CD4-positive, alpha-beta T cell (primary cell): ENCODE data around the gene SLC25A19. TPM values are rescaled to one million over a fixed set of nuclear protein-coding genes. Genes with fewer than 3 reads are reported as not detected.
A peak's percentile ranks its signal among the peaks of the same experiment; 100 is the strongest.
"Not testable (repeated sequence)": the region's sequence is repeated elsewhere in the genome, so short reads cannot be mapped to it uniquely, and the experiment has no call there.

Experiments used
- ATAC-seq: fragments of 200-7000 bp; cut with Tn5 transposase; one replicate; pipeline ENCODE4 v1.10.0; 2022; ENCODE audit warnings: mild to moderate bottlenecking; ENCODE audit not compliant: poor library complexity
- CTCF ChIA-PET: fragments of 350-600 bp; sonication (Branson Sonifier 250); formaldehyde crosslinking; loops from one replicate; lab custom pipeline; 2021; ENCODE audit warnings: antibody characterized with exemption, inconsistent platforms; lab: Charles Lee
- POLR2A ChIA-PET: fragments of 350-600 bp; sonication (Branson Sonifier 250); formaldehyde crosslinking; loops from one replicate; lab custom pipeline; 2021; ENCODE audit warnings: antibody characterized with exemption, inconsistent platforms; lab: Charles Lee
- DNase-seq, 14 experiments: peaks; one replicate each; pipeline ENCODE4 v3.0.0-alpha.2; 2013 to 2020; ENCODE audit warnings: mixed read lengths in 2 of 14
- H3K27ac ChIP-seq, 2 donors: one replicate each; pipeline versions ENCODE4 v1.5.1 to v1.7.0; 2013; ENCODE audit warnings: low read length in 2 of 2, low read depth in 1 of 2, mild to moderate bottlenecking in 1 of 2
- H3K27me3 ChIP-seq, 2 experiments: 1 replicate in 1 of 2; 2 replicates in 1 of 2; pipeline versions ENCODE4 v1.6.1 to v1.7.0; 2013; ENCODE audit warnings: low read length in 2 of 2, control low read depth in 1 of 2, mild to moderate bottlenecking in 1 of 2, moderate library complexity in 1 of 2; ENCODE audit not compliant: insufficient read depth in 2 of 2, control insufficient read depth in 1 of 2
- H3K36me3 ChIP-seq: one replicate; pipeline ENCODE4 v1.6.1; 2013; ENCODE audit warnings: low read length, control low read depth; ENCODE audit not compliant: insufficient read depth
- H3K4me1 ChIP-seq: one replicate; pipeline ENCODE4 v1.6.1; 2013; ENCODE audit warnings: low read length, control low read depth; ENCODE audit not compliant: insufficient read depth
- H3K4me3 ChIP-seq: one replicate; pipeline ENCODE4 v1.5.1; 2013; ENCODE audit warnings: mild to moderate bottlenecking, low read length, moderate library complexity
- H3K9me3 ChIP-seq, 2 experiments: 1 replicate in 1 of 2; 2 replicates in 1 of 2; pipeline versions ENCODE4 v1.6.1 to v1.7.0; 2013; ENCODE audit warnings: low read length in 2 of 2, mild to moderate bottlenecking in 2 of 2, control low read depth in 1 of 2, moderate library complexity in 1 of 2; ENCODE audit not compliant: control insufficient read depth in 1 of 2, insufficient read depth in 1 of 2
- H3K27ac Mint-ChIP-seq: one replicate; pipeline ENCODE4 v1.8.0; 2020; ENCODE audit warnings: mixed read lengths
- H3K27me3 Mint-ChIP-seq: one replicate; pipeline ENCODE4 v1.8.0; 2021; ENCODE audit warnings: mixed read lengths
- H3K36me3 Mint-ChIP-seq: one replicate; pipeline ENCODE4 v1.8.0; 2021; ENCODE audit warnings: low read depth, mixed read lengths
- H3K4me1 Mint-ChIP-seq: one replicate; pipeline ENCODE4 v1.8.0; 2021; ENCODE audit warnings: low read depth, mixed read lengths
- H3K4me3 Mint-ChIP-seq: one replicate; pipeline ENCODE4 v1.8.0; 2020; ENCODE audit warnings: mild to moderate bottlenecking, mixed read lengths
- H3K9me3 Mint-ChIP-seq: one replicate; pipeline ENCODE4 v1.8.0; 2020; ENCODE audit warnings: mixed read lengths
- CTCF ChIP-seq: fragments of 200-600 bp; IDR thresholded peaks from one replicate; pipeline ENCODE4 v1.8.0; 2022; ENCODE audit warnings: antibody characterized with exemption, mild to moderate bottlenecking
- intact Hi-C, 2 experiments: fragments of 100-400 bp; cut with DNase I in 1 of 2; cut with micrococcal nuclease in 1 of 2; formaldehyde crosslinking; loops; one replicate each; pipeline versions ENCODE4 v1.15.1 to v1.9.0; 2023 to 2025; cut with DNase I, micrococcal nuclease
- total RNA-seq, 174 experiments: library from RNA in 2 of 174; stranded (reverse) in 2 of 174; gene quantifications; one replicate each; pipeline ENCODE4 v1.2.3 and lab custom pipeline; 2021 to 2026

Gene SLC25A19
- total RNA-seq, 2 experiments from 2014 or later: 11.1 to 12.0 TPM

- no peak for TF ChIP-seq CTCF
- H3K9me3 Mint-ChIP-seq: no peaks in the 10 kb centered on the region
- Histone ChIP-seq H3K4me3 (peak overlapping the region; percentile 90), H3K4me1 (peaks cover 35% of the 10 kb centered on the region), H3K36me3 (peaks cover 27% of the 10 kb centered on the region), H3K9me3 (no peaks in the 10 kb centered on the region), H3K27me3 (no peaks in the 10 kb centered on the region), H3K27ac (peak overlapping the region; percentile 94 to 96)
- POLR2A ChIA-PET: interaction anchor here (0.6 to 4.3 kb wide), 21 partner anchors 10 to 594 kb away, joined by 3 to 141 read pairs (median 6); partner anchors contain the start of genes FDXR, GRB2, MIF4GD and MRPL58
- peak overlapping the region; percentile 100 for H3K27ac Mint-ChIP-seq
- H3K27me3 Mint-ChIP-seq: no peaks in the 10 kb centered on the region
- H3K4me1 Mint-ChIP-seq: peaks cover 65% of the 10 kb centered on the region
- intact Hi-C loops: loop anchor here (1.0 to 10.0 kb wide), 8 partner anchors 10 to 494 kb away; partner anchors contain the start of genes FDXR (in 1 of the 2), GRB2 (in 1 of the 2) and SLC25A19 (in 1 of the 2)
- peak overlapping the region; percentile 100 for H3K4me3 Mint-ChIP-seq
- H3K36me3 Mint-ChIP-seq: peaks cover 41% of the 10 kb centered on the region
- CTCF ChIA-PET: interaction anchor here (0.6 to 4.1 kb wide), 11 partner anchors 9 to 366 kb away, joined by 3 to 83 read pairs (median 4); partner anchors contain the start of genes MIF4GD, MRPL58 and SLC25A19
- ATAC-seq (peak; percentile 30), DNase-seq (peak in 5 of 14 experiments; percentile 28 to 79 (median 46))
Measured at GRCh38 chr17:75260641-75261335, 28.4 kb downstream of the SLC25A19 start.

- Mint-ChIP-seq H3K27ac (peak overlapping the region; percentile 19), H3K4me1 (peaks cover 95% of the 10 kb centered on the region), H3K36me3 (peaks cover 21% of the 10 kb centered on the region)
- POLR2A ChIA-PET, ATAC-seq, H3K27me3 Mint-ChIP-seq, intact Hi-C loops, H3K27me3 ChIP-seq, CTCF ChIA-PET, H3K4me3 Mint-ChIP-seq, H3K9me3 Mint-ChIP-seq, H3K4me3 ChIP-seq, H3K36me3 ChIP-seq, DNase-seq, H3K9me3 ChIP-seq, H3K27ac ChIP-seq: not testable (repeated sequence)
- H3K4me1 ChIP-seq: peaks cover 26% of the 10 kb centered on the region
Measured at GRCh38 chr17:75257228-75257627, 32.0 kb downstream of the SLC25A19 start.

GRCh38 chr17:75255954-75256698 is 33.1 kb downstream of the SLC25A19 start:
- H3K36me3 ChIP-seq, H3K27me3 ChIP-seq, H3K4me3 Mint-ChIP-seq, DNase-seq, ATAC-seq, POLR2A ChIA-PET, intact Hi-C loops, H3K27ac ChIP-seq, H3K9me3 ChIP-seq, H3K4me3 ChIP-seq, CTCF ChIA-PET, H3K27me3 Mint-ChIP-seq, H3K36me3 Mint-ChIP-seq, H3K9me3 Mint-ChIP-seq: not testable (repeated sequence)
- peaks cover 96% of the 10 kb centered on the region for H3K4me1 Mint-ChIP-seq
- H3K27ac Mint-ChIP-seq: peak overlapping the region; percentile 19
- peaks cover 25% of the 10 kb centered on the region for H3K4me1 ChIP-seq
